GM23248 (cell line): ENCODE measurements around the gene RIMS3. TPM values are rescaled to one million over a fixed set of nuclear protein-coding genes. Genes with fewer than 3 reads are reported as not detected.
A peak's percentile ranks its signal among the peaks of the same experiment; 100 is the strongest.

Experiments
- DNase-seq: peaks from one replicate; pipeline ENCODE4 v3.0.0-alpha.2; 2015
- H2AFZ ChIP-seq: fragments of 200-600 bp; sonication (generic); 2 replicates; pipeline ENCODE4 v1.6.1; 2016; ENCODE audit warnings: antibody characterized with exemption
- H3F3A ChIP-seq: fragments of 200-600 bp; sonication (generic); 2 replicates; pipeline ENCODE4 v1.6.1; 2016; ENCODE audit warnings: mild to moderate bottlenecking, antibody characterized with exemption, mixed run types; ENCODE audit not compliant: insufficient read depth
- H3K27ac ChIP-seq: fragments of 200-600 bp; sonication (generic); 2 replicates; pipeline ENCODE4 v1.5.1; 2016; ENCODE audit warnings: mild to moderate bottlenecking
- H3K27me3 ChIP-seq: fragments of 200-600 bp; sonication (generic); replicated peaks from 2 replicates; pipeline ENCODE4 v1.6.1; 2016; ENCODE audit warnings: mild to moderate bottlenecking; ENCODE audit not compliant: insufficient read depth
- H3K36me3 ChIP-seq: fragments of 200-600 bp; sonication (generic); 2 replicates; pipeline ENCODE4 v1.6.1; 2016; ENCODE audit warnings: low read depth, mild to moderate bottlenecking
- H3K4me1 ChIP-seq: fragments of 200-600 bp; sonication (generic); 2 replicates; pipeline ENCODE4 v1.6.1; 2016; ENCODE audit warnings: mild to moderate bottlenecking; ENCODE audit not compliant: insufficient read depth
- H3K4me2 ChIP-seq: fragments of 200-600 bp; sonication (generic); one replicate; pipeline ENCODE4 v1.6.1; 2016; ENCODE audit warnings: mild to moderate bottlenecking; ENCODE audit not compliant: unreplicated experiment
- H3K4me3 ChIP-seq: fragments of 200-600 bp; sonication (generic); 2 replicates; pipeline ENCODE4 v1.5.1; 2016; ENCODE audit warnings: mild to moderate bottlenecking
- H3K79me2 ChIP-seq: fragments of 200-600 bp; sonication (generic); 2 replicates; pipeline ENCODE4 v1.6.1; 2016; ENCODE audit warnings: mild to moderate bottlenecking; ENCODE audit not compliant: insufficient read depth
- H3K9ac ChIP-seq: fragments of 200-600 bp; sonication (generic); 2 replicates; pipeline ENCODE4 v1.6.1; 2016; ENCODE audit warnings: mild to moderate bottlenecking
- H3K9me2 ChIP-seq: fragments of 200-600 bp; sonication (generic); 2 replicates; pipeline ENCODE4 v1.6.1; 2016; ENCODE audit warnings: mixed run types, mild to moderate bottlenecking, moderate library complexity; ENCODE audit not compliant: insufficient read depth
- H3K9me3 ChIP-seq: fragments of 200-600 bp; sonication (generic); one replicate; pipeline ENCODE4 v1.6.1; 2017; ENCODE audit warnings: low read depth
- H4K20me1 ChIP-seq: fragments of 200-600 bp; sonication (generic); 2 replicates; pipeline ENCODE4 v1.6.0; 2016; ENCODE audit not compliant: insufficient read depth
- EZH2 ChIP-seq: fragments of 200-600 bp; sonication (generic); IDR thresholded peaks from 2 replicates; pipeline ENCODE4 v1.6.1; 2018; ENCODE audit warnings: antibody characterized with exemption, mild to moderate bottlenecking; ENCODE audit not compliant: insufficient read depth, poor library complexity, severe bottlenecking
- EZH2phosphoT487 ChIP-seq: fragments of 200-600 bp; sonication (generic); IDR thresholded peaks from 2 replicates; pipeline ENCODE4 v1.6.1; 2018; ENCODE audit warnings: antibody characterized with exemption, moderate library complexity, mild to moderate bottlenecking, low read depth; ENCODE audit not compliant: insufficient read depth
- WGBS, 2 experiments: methylation state at CpG; one replicate each; pipeline ENCODE4 v1.1.6; 2015 to 2017; ENCODE audit warnings: low lambda C conversion rate in 2 of 2, low coverage in 1 of 2; ENCODE audit errors: missing lambda C conversion rate in 2 of 2; 5-methylcytosine and 5-hydroxymethylcytosine counted together
- in situ Hi-C: fragments of 300-500 bp; cut with MboI; formaldehyde crosslinking; loops from 2 replicates; pipeline ENCODE4 v1.15.0; 2020
- polyA plus RNA-seq: library from polyadenylated mRNA; unstranded; fragments of >200 nt; fragmentation: Nextera tagmentation; extraction: Ambion mirVana; gene quantifications from 2 replicates; pipeline ENCODE4 v1.2.1, GENCODE V29; 2016
- total RNA-seq: library from RNA; depleted of rRNA; stranded (reverse); fragments of >200 nt; shearing (Covaris generic); gene quantifications from 2 replicates; pipeline ENCODE4 v1.2.3, GENCODE V29; 2014

The RIMS3 gene
- total and polyA plus RNA-seq, 2 experiments from 2014 or later: 0.18 TPM; not detected in 1

GRCh38 chr1:40593449-40594186 is 71.9 kb downstream of the RIMS3 start:
- Histone ChIP-seq H3K27ac (no peak overlapping the region), H3K79me2 (no peaks in the 10 kb centered on the region), H3K9me2 (no peaks in the 10 kb centered on the region), H3K9me3 (no peaks in the 10 kb centered on the region), H3K9ac (no peak overlapping the region), H3K27me3 (no peaks in the 10 kb centered on the region; the same call in 1 of the 2 replicates), H3K4me1 (no peaks in the 10 kb centered on the region), H3F3A (no peaks in the 10 kb centered on the region), H3K4me2 (no peak overlapping the region), H3K36me3 (no peaks in the 10 kb centered on the region), H2AFZ (no peak overlapping the region), H4K20me1 (no peaks in the 10 kb centered on the region), H3K4me3 (no peak overlapping the region)
- in situ Hi-C loops: no loop called here
- TF ChIP-seq EZH2: no peak
- TF ChIP-seq EZH2phosphoT487: no peak
- DNase-seq: no peak
- 43 to 46% methylated on average over 8 of the region's 8 CpGs for WGBS, 2 experiments

GRCh38 chr1:40592107-40592803 is 73.2 kb downstream of the RIMS3 start:
- H3K36me3 ChIP-seq: no peaks in the 10 kb centered on the region
- no peak overlapping the region for H3K27ac ChIP-seq
- H3F3A ChIP-seq: no peaks in the 10 kb centered on the region
- no peaks in the 10 kb centered on the region; the same call in 1 of the 2 replicates for H3K27me3 ChIP-seq
- WGBS, 2 experiments: 8 to 9% methylated on average over 6 of the region's 6 CpGs
- no peaks in the 10 kb centered on the region for H3K79me2 ChIP-seq
- in situ Hi-C loops: no loop called here
- no peak overlapping the region for H3K9ac ChIP-seq
- no peaks in the 10 kb centered on the region for H3K9me3 ChIP-seq
- no peak overlapping the region for H3K4me2 ChIP-seq
- no peak overlapping the region for H3K4me3 ChIP-seq
- peak; percentile 69 for DNase-seq
- no peaks in the 10 kb centered on the region for H4K20me1 ChIP-seq
- H2AFZ ChIP-seq: no peak overlapping the region
- no peaks in the 10 kb centered on the region for H3K4me1 ChIP-seq
- TF ChIP-seq EZH2 (no peak), EZH2phosphoT487 (no peak)
- H3K9me2 ChIP-seq: no peaks in the 10 kb centered on the region

GRCh38 chr1:40588586-40588985 is 76.9 kb downstream of the RIMS3 start:
- Histone ChIP-seq H3F3A (no peaks in the 10 kb centered on the region), H3K27me3 (peaks cover 10% of the 10 kb centered on the region), H3K9ac (no peak overlapping the region), H3K79me2 (no peaks in the 10 kb centered on the region), H2AFZ (no peak overlapping the region), H3K9me2 (no peaks in the 10 kb centered on the region), H3K4me2 (no peak overlapping the region), H3K4me3 (no peak overlapping the region), H3K9me3 (no peaks in the 10 kb centered on the region), H3K36me3 (no peaks in the 10 kb centered on the region), H3K27ac (no peak overlapping the region), H3K4me1 (peaks cover 5% of the 10 kb centered on the region; the same call in 1 of the 2 replicates), H4K20me1 (no peaks in the 10 kb centered on the region)
- WGBS, 2 experiments: 46% methylated on average over 2 of the region's 2 CpGs
- TF ChIP-seq EZH2phosphoT487 (no peak), EZH2 (no peak)
- DNase-seq: no peak
- in situ Hi-C loops: no loop called here

GRCh38 chr1:40583980-40584379 is 81.5 kb downstream of the RIMS3 start:
- Histone ChIP-seq H4K20me1 (no peaks in the 10 kb centered on the region), H2AFZ (no peak overlapping the region), H3K79me2 (no peaks in the 10 kb centered on the region), H3K4me2 (no peak overlapping the region), H3K9me3 (no peaks in the 10 kb centered on the region), H3K4me3 (no peak overlapping the region), H3K4me1 (peaks cover 6% of the 10 kb centered on the region; the same call in 1 of the 2 replicates), H3K27ac (no peak overlapping the region), H3K9me2 (no peaks in the 10 kb centered on the region), H3K9ac (no peak overlapping the region), H3K27me3 (peaks cover 10% of the 10 kb centered on the region), H3F3A (no peaks in the 10 kb centered on the region), H3K36me3 (no peaks in the 10 kb centered on the region)
- in situ Hi-C loops: no loop called here
- WGBS, 2 experiments: 51 to 62% methylated on average over 6 of the region's 6 CpGs
- DNase-seq: no peak
- no peak for TF ChIP-seq EZH2phosphoT487
- no peak for TF ChIP-seq EZH2
